HepG2 (cell line): ENCODE data around the gene SEMA3B. TPM values are rescaled to one million over a fixed set of nuclear protein-coding genes. Genes with fewer than 3 reads are reported as not detected.

Experiments
- ATAC-seq: fragments of 200-7000 bp; cut with Tn5 transposase; 3 replicates; pipeline ENCODE4 v1.9.1; 2020; ENCODE audit warnings: mild to moderate bottlenecking, moderate library complexity
- BruUV-seq: library from RNA; stranded (reverse); fragments of 400-500 nt; replicated peaks from 2 replicates; lab custom pipeline; 2021; lab: Mats Ljungman, UMichigan
- CTCF ChIA-PET: fragments of 300-600 bp; formaldehyde crosslinking; extraction: SDS; loops from one replicate; lab custom pipeline; 2021; ENCODE audit warnings: low total read pairs, inconsistent platforms, low intra/inter-chr PET ratio; lab: Yijun Ruan, JAX
- POLR2A ChIA-PET: fragments of 350-600 bp; sonication (Branson Sonifier 250); formaldehyde crosslinking; loops from one replicate; lab custom pipeline; 2020; ENCODE audit warnings: antibody characterized with exemption, inconsistent platforms; lab: Yijun Ruan, JAX
- DNase-seq: peaks from one replicate; pipeline ENCODE4 v3.0.0-alpha.2; 2015; ENCODE audit warnings: low spot score
- FAIRE-seq: peaks from 3 replicates; lab custom pipeline; 2011; peaks lifted over from hg19 to GRCh38; lab: Jason Lieb, UNC
- H2AFZ ChIP-seq: one replicate; pipeline ENCODE4 v1.6.1; 2011; ENCODE audit warnings: low read length, inconsistent platforms
- H3K27ac ChIP-seq: fragments of 300-600 bp; 3 replicates; pipeline ENCODE4 v1.8.0; 2011; ENCODE audit warnings: mixed run types, mild to moderate bottlenecking, mixed read lengths, low read length, inconsistent platforms; ENCODE audit not compliant: insufficient read depth; ENCODE audit errors: extremely low read length
- H3K27me3 ChIP-seq, 2 experiments: fragments of 200-600 bp in 1 of 2; 2 replicates in 1 of 2; 3 replicates in 1 of 2; pipeline versions ENCODE4 v1.6.0 to v1.8.0; 2011; ENCODE audit warnings: low read length in 2 of 2, mild to moderate bottlenecking in 2 of 2, moderate library complexity in 2 of 2, inconsistent platforms in 1 of 2; ENCODE audit not compliant: insufficient read depth in 2 of 2, control insufficient read depth in 1 of 2
- H3K36me3 ChIP-seq, 2 experiments: fragments of 200-600 bp in 1 of 2; replicated peaks in 1 of 2; 2 replicates in 1 of 2; 3 replicates in 1 of 2; pipeline versions ENCODE4 v1.5.1 to v1.8.0; 2011; ENCODE audit warnings: low read length in 2 of 2, inconsistent platforms in 1 of 2; ENCODE audit not compliant: insufficient read depth in 2 of 2, control insufficient read depth in 1 of 2
- H3K4me1 ChIP-seq: 2 replicates; pipeline ENCODE4 v1.5.1; 2012; ENCODE audit warnings: low read length, inconsistent platforms; ENCODE audit not compliant: insufficient read depth
- H3K4me2 ChIP-seq: 2 replicates; pipeline ENCODE4 v1.6.0; 2011; ENCODE audit warnings: low read depth, low read length, inconsistent platforms
- H3K4me3 ChIP-seq, 3 experiments: fragments of 200-600 bp in 1 of 3; sonication (generic), shearing (Covaris generic) in 1 of 3; replicated peaks in 1 of 3; 2 replicates each; pipeline ENCODE4 v1.5.1; 2011 to 2016; ENCODE audit warnings: low read length in 3 of 3, inconsistent platforms in 2 of 3, low read depth in 2 of 3, mild to moderate bottlenecking in 2 of 3, control low read depth in 1 of 3, mixed read lengths in 1 of 3; ENCODE audit not compliant: insufficient read depth in 1 of 3
- H3K79me2 ChIP-seq: one replicate; pipeline ENCODE4 v1.6.1; 2011; ENCODE audit warnings: low read length, inconsistent platforms; ENCODE audit not compliant: insufficient read depth
- H3K9ac ChIP-seq: 2 replicates; pipeline ENCODE4 v1.6.0; 2011; ENCODE audit warnings: mild to moderate bottlenecking, low read depth, low read length, inconsistent platforms; ENCODE audit not compliant: insufficient read depth
- H3K9me3 ChIP-seq: 2 replicates; pipeline ENCODE4 v1.5.1; 2012; ENCODE audit warnings: mild to moderate bottlenecking, low read length
- H4K20me1 ChIP-seq: 2 replicates; pipeline ENCODE4 v1.6.0; 2011; ENCODE audit warnings: inconsistent platforms, mild to moderate bottlenecking, low read length, moderate library complexity; ENCODE audit not compliant: insufficient read depth
- CBX2 ChIP-seq, 2 experiments: fragments of 200-600 bp in 1 of 2; sonication (generic); formaldehyde crosslinking in 1 of 2; IDR thresholded peaks; 2 replicates each; pipeline versions ENCODE4 v1.7.0 to v1.8.1; 2018 to 2022; ENCODE audit warnings: low read depth in 2 of 2, low read length in 1 of 2, mild to moderate bottlenecking in 1 of 2, missing genetic modification reagents in 1 of 2
- CEBPZ ChIP-seq: IDR thresholded peaks from 2 replicates; pipeline ENCODE4 v1.6.1; 2012; ENCODE audit warnings: low read length, improper control_type of control experiment
- ISL2 ChIP-seq: sonication (generic); formaldehyde crosslinking; IDR thresholded peaks from 2 replicates; pipeline ENCODE4 v1.5.0; 2020; ENCODE audit warnings: missing genetic modification reagents
- MED13 ChIP-seq: sonication (generic); formaldehyde crosslinking; IDR thresholded peaks from 2 replicates; pipeline ENCODE4 v1.5.0; 2020; ENCODE audit warnings: missing genetic modification reagents
- NFKBIZ ChIP-seq: IDR thresholded peaks from 2 replicates; pipeline ENCODE4 v1.6.1; 2018; ENCODE audit warnings: missing genetic modification reagents, missing compliant biosample characterization
- PHB2 ChIP-seq: fragments of 450-650 bp; IDR thresholded peaks from 2 replicates; pipeline ENCODE4 v1.6.1; 2018; ENCODE audit not compliant: partially characterized antibody
- PHF5A ChIP-seq: IDR thresholded peaks from one replicate; pipeline ENCODE4 v1.6.1; 2018; ENCODE audit warnings: low read depth, missing genetic modification reagents; ENCODE audit not compliant: unreplicated experiment
- TBL1XR1 ChIP-seq: fragments of 150-350 bp; IDR thresholded peaks from 2 replicates; pipeline ENCODE4 v1.6.1; 2014; ENCODE audit warnings: borderline replicate concordance, low read length; ENCODE audit not compliant: partially characterized antibody
- WGBS: methylation state at CpG from one replicate; pipeline ENCODE4 v1.1.6; 2017; ENCODE audit warnings: low lambda C conversion rate; 5-methylcytosine and 5-hydroxymethylcytosine counted together
- in situ Hi-C: cut with HindIII; loops from 2 replicates; pipeline ENCODE4 v1.10.0; 2017; ENCODE audit warnings: low pct_unique_long_range_greater_than_20kb; ENCODE audit not compliant: extremely low pct_ligation_motif_present
- intact Hi-C: fragments of 100-400 bp; cut with micrococcal nuclease; formaldehyde crosslinking; loops from one replicate; pipeline ENCODE4 v1.10.0; 2022; ENCODE audit not compliant: unreplicated experiment
- polyA plus RNA-seq, 8 experiments: library from polyadenylated mRNA; depleted of rRNA in 3 of 8; stranded (reverse) in 7 of 8; unstranded in 1 of 8; fragments of >200 nt; fragmentation: Illumina TruSeq in 4 of 8; extraction: Trizol in 4 of 8; gene quantifications; 2 replicates each; pipeline versions ENCODE4 v1.2.1 to v1.2.3, GENCODE V29; 2011 to 2016; ENCODE audit warnings: low read depth in 4 of 8, missing spikeins in 1 of 8, mixed read lengths in 1 of 8; ENCODE audit not compliant: insufficient read depth in 1 of 8
- total RNA-seq, 5 experiments: library from RNA; depleted of rRNA; stranded (reverse); fragments of >200 nt; fragmentation: Illumina TruSeq; extraction: Trizol; gene quantifications; 2 replicates each; pipeline ENCODE4 v1.2.3, GENCODE V29; 2016; ENCODE audit warnings: low read depth in 1 of 5
- TF ChIP-seq, protein P1 (sequence below): sonication (generic); formaldehyde crosslinking; conservative IDR thresholded peaks from 2 replicates; pipeline ENCODE4 v1.4.0; 2020; ENCODE audit warnings: missing genetic modification reagents
- TF ChIP-seq, protein P2 (sequence below): sonication (generic); formaldehyde crosslinking; IDR thresholded peaks from 2 replicates; pipeline ENCODE4 v1.5.0; 2020; ENCODE audit warnings: mild to moderate bottlenecking, missing genetic modification reagents
- TF ChIP-seq, protein P3 (sequence below): sonication (generic); formaldehyde crosslinking; IDR thresholded peaks from 2 replicates; pipeline ENCODE4 v1.4.0; 2020; ENCODE audit warnings: missing genetic modification reagents, low read depth, mild to moderate bottlenecking, borderline replicate concordance

SEMA3B gene
- total and polyA plus RNA-seq, 2 of the 13 experiments (the other 11 are each of a cell fraction or from before 2014, with no cell fraction given) = 93.2 to 158 TPM

GRCh38 chr3:50264383-50264963, 4.5 kb upstream of the SEMA3B start:
- ChIA-PET POLR2A (interaction anchor here (0.6 to 8.0 kb wide), 26 partner anchors 7 to 114 kb away, joined by 3 to 155 read pairs (median 7); partner anchors contain the start of genes GNAI2, HYAL1, HYAL2 and HYAL3), CTCF (no interaction called here)
- Histone ChIP-seq H3K4me3 (peak overlapping the region; percentile 31 to 69 (median 46); a peak in 5 of 6 replicates), H3K27ac (peak overlapping the region; percentile 96), H3K36me3 (no peaks in the 10 kb centered on the region), H3K9me3 (no peaks in the 10 kb centered on the region), H3K9ac (peak overlapping the region; percentile 79), H3K27me3 (no peaks in the 10 kb centered on the region; a peak in 1 of 5 replicates), H2AFZ (no peak overlapping the region), H3K4me2 (peak overlapping the region; percentile 98), H3K4me1 (peaks cover 91% of the 10 kb centered on the region), H4K20me1 (no peaks in the 10 kb centered on the region), H3K79me2 (peaks cover 15% of the 10 kb centered on the region)
- peak; percentile 87 for FAIRE-seq
- peak; percentile 61 for ATAC-seq
- no TSS peak for BruUV-seq
- intact Hi-C loops (loop anchor here (5.0 kb wide), 1 partner anchor 38 kb away; the partner anchor contains the start of gene HYAL1), in situ Hi-C loops (loop anchor here (5.0 kb wide), 1 partner anchor 58 kb away; the partner anchor contains the start of gene HYAL2)
- WGBS = 2% methylated on average over 7 of the region's 7 CpGs
- peak; percentile 98 for DNase-seq
- TF ChIP-seq CEBPZ = no peak
- TF ChIP-seq PHB2 = no peak
- TF ChIP-seq NFKBIZ (CRISPR knock-in tag) = peak; percentile 48; the same call in 1 of the 2 replicates
- TF ChIP-seq, protein P1, sequence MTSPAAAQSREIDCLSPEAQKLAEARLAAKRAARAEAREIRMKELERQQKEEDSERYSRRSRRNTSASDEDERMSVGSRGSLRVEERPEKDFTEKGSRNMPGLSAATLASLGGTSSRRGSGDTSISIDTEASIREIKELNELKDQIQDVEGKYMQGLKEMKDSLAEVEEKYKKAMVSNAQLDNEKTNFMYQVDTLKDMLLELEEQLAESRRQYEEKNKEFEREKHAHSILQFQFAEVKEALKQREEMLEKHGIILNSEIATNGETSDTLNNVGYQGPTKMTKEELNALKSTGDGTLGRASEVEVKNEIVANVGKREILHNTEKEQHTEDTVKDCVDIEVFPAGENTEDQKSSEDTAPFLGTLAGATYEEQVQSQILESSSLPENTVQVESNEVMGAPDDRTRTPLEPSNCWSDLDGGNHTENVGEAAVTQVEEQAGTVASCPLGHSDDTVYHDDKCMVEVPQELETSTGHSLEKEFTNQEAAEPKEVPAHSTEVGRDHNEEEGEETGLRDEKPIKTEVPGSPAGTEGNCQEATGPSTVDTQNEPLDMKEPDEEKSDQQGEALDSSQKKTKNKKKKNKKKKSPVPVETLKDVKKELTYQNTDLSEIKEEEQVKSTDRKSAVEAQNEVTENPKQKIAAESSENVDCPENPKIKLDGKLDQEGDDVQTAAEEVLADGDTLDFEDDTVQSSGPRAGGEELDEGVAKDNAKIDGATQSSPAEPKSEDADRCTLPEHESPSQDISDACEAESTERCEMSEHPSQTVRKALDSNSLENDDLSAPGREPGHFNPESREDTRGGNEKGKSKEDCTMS (CRISPR knock-in tag) = no peak
- TF ChIP-seq, protein P2, sequence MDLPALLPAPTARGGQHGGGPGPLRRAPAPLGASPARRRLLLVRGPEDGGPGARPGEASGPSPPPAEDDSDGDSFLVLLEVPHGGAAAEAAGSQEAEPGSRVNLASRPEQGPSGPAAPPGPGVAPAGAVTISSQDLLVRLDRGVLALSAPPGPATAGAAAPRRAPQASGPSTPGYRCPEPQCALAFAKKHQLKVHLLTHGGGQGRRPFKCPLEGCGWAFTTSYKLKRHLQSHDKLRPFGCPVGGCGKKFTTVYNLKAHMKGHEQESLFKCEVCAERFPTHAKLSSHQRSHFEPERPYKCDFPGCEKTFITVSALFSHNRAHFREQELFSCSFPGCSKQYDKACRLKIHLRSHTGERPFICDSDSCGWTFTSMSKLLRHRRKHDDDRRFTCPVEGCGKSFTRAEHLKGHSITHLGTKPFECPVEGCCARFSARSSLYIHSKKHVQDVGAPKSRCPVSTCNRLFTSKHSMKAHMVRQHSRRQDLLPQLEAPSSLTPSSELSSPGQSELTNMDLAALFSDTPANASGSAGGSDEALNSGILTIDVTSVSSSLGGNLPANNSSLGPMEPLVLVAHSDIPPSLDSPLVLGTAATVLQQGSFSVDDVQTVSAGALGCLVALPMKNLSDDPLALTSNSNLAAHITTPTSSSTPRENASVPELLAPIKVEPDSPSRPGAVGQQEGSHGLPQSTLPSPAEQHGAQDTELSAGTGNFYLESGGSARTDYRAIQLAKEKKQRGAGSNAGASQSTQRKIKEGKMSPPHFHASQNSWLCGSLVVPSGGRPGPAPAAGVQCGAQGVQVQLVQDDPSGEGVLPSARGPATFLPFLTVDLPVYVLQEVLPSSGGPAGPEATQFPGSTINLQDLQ (CRISPR knock-in tag) = 0 out of 2 replicates have a peak, but pooled peaks have one; percentile 19
- peak; percentile 37; the same call in 1 of the 2 replicates for TF ChIP-seq ISL2 (CRISPR knock-in tag)
- no peak for TF ChIP-seq CBX2 (IDR thresholded peaks at IDR 0.05; ENCODE audit: low read depth, low read length)
- no peak for TF ChIP-seq CBX2 (CRISPR knock-in tag; IDR thresholded peaks at IDR 0.05; ENCODE audit: low read depth)
- no peak for TF ChIP-seq TBL1XR1
- TF ChIP-seq MED13 (CRISPR knock-in tag) = 0 out of 2 replicates have a peak, but pooled peaks have one; percentile 1
- TF ChIP-seq, protein P3, sequence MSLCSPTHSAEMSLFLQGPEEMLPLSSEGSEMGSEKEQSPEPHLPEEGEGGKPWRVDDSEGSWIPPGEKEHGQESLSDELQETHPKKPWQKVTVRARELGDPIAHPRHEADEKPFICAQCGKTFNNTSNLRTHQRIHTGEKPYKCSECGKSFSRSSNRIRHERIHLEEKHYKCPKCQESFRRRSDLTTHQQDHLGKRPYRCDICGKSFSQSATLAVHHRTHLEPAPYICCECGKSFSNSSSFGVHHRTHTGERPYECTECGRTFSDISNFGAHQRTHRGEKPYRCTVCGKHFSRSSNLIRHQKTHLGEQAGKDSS (CRISPR knock-in tag) = no peak
- TF ChIP-seq PHF5A = no peak
